ENCODE data around the gene EMILIN2. TPM values are rescaled to one million over a fixed set of nuclear protein-coding genes. Genes with fewer than 3 reads are reported as not detected.
"Not testable (repeated sequence)": the region's sequence is repeated elsewhere in the genome, so short reads cannot be mapped to it uniquely, and the experiment has no call there.

Gene EMILIN2
- total RNA-seq (2014; rRNA removed; shearing (Covaris generic)): 2.5 and 4.4 TPM in 2 replicates
- 7.2 and 8.1 TPM in 2 replicates for polyA plus RNA-seq (2015; cell fraction: cytosol; rRNA removed)
- 11.8 and 12.9 TPM in 2 replicates for polyA plus RNA-seq (2015; cell fraction: nucleus; rRNA removed)

DNA sequence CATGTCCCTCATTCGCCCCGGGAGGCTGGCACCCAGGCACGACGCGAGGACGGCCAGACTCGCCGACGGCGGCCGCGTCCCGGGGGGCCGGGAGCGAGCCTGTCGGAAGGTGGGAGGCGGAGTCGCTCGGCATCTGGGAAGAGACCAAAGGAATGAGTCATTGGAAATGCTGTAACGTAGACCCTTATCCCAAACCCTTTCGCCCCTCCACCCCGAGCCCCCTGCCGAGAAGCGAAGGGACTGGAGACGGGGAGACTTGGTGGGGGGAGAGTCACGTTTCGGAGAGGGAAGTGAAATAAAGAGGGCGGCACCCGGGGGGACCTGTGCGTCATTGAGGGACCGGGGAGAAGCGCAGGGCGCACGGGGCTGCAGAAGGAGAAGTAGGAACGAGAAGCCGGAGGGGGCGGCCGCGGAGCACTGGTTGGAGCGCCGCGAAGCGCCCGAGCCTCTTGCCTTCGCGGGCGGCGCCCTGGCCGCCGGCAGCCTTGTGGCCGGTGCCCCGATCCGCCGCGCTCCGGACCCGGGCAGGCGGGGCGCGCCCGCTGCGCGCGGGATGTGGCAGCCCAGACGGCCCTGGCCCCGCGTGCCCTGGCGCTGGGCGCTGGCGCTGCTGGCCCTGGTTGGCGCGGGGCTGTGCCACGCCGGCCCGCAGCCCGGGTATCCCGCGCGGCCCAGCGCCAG lies at the start of gene EMILIN2:
Gene EMILIN2 (plus strand): TSS at position 371 of the 681 bp plus-strand sequence. CDS start 183 bp downstream, at position 554.
- DNase-seq (ENCODE audit: low read depth): peak; percentile 13

DNA sequence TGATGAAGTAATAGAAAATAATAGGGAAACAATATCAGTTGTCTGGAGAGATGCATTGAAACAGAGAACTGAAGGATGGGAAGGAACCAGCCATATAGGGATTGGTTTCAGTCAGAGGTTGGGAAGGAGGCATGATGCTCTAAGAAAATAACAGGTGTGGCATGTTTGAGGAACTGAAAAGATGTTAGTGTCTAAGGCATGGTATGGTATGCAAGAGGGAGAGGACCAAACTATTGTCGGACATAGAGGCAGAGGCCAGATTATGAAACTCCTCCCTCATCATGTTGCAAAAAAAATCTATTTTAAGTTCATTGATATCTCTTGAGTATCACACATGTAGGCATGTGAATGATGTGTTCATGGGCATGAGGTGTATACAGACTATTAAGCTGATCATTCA lies 48.9 kb upstream of the EMILIN2 start:
- no peak for DNase-seq (ENCODE audit: low read depth)

DNA sequence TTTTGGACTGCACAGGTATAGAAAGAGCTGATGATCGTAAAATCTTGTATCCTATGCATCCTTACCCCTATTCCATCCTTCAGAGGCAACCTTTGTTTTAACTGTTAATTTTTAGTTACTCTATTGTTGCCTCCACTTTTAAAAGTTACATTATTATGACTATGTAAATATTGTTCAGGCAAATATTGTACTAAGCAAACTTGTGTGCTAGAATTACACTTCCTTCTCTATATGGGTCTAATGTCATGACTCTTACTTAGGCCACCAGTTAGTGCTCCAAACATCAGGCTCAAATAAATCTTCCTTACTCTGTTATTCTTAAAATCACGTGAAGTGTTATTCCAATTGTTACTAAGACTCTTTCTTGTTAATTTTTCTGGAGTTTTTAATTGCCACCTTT lies 47.4 kb upstream of the EMILIN2 start:
- DNase-seq (ENCODE audit: low read depth): no peak

DNA sequence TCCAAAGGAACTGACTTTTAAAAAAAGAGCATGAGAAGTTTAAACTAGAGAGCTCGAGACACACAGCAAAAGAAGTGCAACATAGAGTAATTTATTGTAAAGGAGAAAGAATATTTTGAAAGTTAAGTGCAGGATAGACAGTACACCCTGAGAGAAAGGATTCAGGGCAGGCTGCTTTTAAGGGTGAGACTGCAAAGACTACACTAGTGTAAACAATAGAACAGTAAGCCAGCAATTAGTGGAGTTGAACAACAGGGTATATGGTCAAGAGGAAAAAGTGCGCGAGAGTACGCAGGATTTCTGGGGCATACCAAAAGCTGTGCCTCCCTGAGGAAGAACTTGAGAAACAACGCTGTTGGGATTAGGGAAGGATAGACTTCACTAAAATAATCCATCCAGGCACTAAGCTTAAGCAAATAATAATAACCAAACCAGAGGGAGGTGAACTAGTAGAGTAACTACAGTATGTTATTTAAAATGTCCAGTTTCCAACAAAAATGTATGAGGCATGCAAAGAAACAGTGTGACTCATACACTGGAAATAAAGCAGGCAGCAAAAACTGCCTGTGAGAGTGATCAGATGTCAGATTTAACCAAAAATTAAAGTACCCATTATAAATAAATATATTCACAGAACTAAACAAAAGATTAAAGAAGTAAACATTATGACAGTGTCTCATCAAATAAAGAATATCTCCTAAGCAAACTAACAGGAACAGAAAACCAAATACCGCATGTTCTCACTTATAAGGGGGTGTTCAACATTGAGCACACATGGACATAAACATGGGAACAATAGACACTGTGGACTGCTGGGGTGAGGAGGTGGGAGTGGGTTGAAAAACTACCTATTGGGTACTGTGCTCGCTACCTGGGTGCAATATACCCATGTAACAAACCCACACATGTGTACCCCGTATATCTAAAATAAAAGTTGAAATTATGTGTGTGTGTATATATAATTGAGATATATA lies 40.5 kb upstream of the EMILIN2 start:
- DNase-seq (ENCODE audit: low read depth): peak; percentile 3

DNA sequence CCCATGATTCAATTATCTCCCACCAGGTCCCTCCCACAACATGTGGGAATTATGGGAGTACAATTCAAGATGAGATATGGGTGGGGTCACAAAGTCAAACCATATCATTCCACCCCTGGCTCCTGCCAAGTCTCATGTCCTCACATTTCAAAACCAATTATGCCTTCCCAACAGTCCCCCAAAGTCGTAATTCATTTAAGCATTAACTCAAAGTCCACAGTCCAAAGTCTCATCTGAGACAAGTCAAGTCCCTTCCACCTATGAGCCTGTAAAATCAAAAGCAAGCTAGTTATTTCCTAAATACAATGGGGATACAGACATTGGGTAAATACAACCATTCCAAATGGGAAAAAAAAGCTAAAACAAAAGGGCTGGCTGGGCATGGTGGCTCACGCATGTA lies 38.2 kb upstream of the EMILIN2 start:
- not testable (repeated sequence) for DNase-seq (ENCODE audit: low read depth)

DNA sequence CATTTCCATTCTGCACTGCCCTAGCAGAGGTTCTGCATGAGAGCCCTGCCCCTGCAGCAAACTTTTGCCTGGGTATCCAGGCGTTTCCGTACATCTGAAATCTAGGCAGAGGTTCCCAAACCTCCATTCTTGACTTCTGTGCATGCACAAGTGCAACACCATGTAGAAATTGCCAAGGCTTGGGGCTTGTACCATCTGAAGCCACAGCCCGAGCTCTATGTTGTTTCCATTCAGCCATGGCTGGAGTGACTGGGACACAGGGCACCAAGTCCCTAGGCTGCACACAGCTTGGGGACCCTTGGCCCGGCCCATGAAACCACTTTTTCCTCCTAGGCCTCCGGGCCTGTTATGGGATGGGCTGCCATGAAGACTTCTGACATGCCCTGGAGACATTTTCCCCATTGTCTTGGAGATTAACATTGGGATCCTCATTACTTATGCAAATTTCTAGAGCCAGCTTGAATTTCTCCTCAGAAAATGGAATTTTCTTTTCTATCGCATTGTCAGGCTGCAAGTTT lies 37.1 kb upstream of the EMILIN2 start:
- DNase-seq (ENCODE audit: low read depth): not testable (repeated sequence)

DNA sequence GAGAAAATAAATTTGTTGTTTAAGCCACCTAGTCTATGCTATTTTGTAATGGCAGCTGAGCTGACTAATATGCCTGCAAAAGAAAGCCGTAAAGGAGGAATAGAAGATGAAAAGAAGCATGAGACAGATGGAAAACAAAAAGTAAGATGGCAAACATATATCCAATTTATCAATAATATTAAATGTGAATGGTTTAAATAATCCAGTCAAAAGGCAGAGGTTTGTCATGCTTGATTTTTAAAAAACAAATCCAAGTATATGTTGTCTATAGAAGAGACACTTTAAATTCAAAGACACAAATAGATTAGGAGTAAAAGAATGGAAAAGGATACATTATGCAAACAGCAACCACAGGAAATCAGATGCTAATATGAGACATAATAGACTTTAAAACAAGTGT lies 35.4 kb upstream of the EMILIN2 start:
- no peak for DNase-seq (ENCODE audit: low read depth)

DNA sequence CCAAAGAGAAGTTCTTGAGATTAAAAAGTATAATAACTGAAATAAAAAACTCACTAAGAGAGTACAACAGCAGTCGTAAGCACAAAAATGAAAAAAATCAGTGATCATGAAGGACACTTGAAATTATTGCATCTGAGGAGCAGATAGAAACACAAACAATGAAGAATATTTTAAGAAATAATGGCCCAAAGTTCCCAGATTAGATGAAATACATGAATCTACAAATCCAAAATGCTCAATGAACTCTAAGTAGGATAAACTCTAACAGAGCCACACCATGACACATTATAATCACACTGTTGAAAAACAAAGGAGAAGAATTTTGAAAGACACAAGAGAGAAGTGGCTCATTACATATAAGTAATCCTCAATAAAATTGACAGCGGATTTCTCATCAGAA lies 31.9 kb upstream of the EMILIN2 start:
- no peak for DNase-seq (ENCODE audit: low read depth)

DNA sequence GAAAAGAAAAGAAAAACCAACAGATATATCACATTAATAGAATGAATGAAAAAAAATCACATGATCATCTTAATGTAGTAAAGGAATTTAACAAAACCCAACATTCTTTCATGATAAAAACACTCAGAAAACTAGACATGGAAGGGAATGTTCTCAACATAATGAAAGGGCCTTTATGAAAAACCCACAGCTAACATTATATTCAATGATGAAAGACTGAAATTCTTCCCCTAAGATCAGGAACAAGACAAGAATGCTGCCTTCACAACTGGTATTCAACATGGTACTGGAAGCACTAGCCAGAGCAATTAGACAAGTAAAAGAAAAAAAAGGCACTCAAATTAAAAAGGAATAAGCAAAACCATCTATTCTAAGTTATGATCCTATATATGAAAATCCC lies 28.5 kb upstream of the EMILIN2 start:
- no peak for DNase-seq (ENCODE audit: low read depth)

DNA sequence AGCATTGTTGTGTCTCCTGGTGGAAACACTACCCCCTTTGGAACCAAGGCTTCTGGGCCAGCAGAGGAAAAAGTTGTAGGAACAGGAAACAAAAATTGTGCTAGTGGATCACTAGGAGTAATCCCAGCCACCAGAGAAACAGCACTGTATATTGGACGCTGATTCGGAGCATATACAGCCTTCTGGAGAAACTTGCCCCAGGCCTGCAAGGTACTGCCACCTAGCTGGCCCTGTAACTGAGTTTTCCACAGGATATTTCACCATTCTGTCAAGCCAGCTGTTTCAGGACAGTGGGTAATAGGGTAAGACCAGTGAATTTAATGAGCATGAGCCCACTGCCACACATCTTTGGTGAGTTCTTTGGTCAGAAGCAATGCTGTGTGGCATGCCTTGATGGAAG lies 25.1 kb upstream of the EMILIN2 start:
- DNase-seq (ENCODE audit: low read depth): no peak

DNA sequence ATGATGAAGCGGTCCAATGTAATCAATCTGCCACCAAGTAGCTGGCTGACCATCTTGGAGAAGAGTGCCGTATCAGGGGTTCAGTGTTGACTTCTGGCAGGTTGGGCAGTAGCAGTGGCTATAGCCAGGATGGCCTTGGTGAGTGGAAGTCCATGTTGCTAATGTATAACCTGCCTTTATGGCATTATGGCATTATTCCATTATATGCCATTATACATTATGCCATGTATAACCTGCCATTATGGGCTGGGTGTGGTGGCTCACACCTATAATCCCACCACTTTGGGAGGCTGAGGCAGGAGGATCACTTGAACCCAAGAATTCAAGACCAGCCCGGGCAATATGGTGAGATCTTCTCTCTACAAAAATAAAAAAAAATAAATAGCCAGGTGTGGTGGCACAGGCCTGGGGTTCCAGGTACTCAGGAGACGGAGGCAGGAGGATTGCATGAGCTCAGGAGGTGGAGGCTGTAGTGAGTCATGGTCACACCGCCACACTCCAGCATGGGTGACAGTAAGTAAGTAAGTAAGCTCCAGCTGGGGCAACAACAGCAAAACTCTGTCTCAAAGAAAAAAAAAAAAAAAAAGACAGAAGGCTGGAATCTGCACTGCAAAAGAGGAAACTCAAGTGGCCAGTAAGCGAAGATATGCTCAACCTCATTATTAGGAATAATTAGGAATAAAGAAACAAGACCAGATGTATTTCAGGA lies 24.4 kb upstream of the EMILIN2 start:
- no peak for DNase-seq (ENCODE audit: low read depth)

DNA sequence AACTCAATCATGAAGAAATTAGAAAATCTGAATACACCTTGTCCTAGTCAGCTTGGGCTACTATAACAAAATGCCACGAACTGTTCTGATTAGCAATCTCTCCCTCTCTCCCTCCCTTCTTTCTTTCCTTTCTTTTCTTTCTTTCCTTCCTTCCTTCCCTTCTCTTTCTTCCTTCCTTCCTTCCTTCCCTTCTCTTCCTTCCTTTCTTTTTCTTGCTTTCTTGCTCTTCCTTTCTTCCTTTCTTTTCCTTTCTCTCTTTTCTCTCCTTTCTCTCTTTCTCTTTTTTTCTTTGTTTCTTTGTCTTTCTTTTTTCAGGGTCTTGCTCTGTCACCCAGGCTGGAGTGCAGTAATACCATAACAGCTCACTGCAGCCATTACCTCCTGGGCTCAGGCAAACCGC lies 23.6 kb upstream of the EMILIN2 start:
- no peak for DNase-seq (ENCODE audit: low read depth)

DNA sequence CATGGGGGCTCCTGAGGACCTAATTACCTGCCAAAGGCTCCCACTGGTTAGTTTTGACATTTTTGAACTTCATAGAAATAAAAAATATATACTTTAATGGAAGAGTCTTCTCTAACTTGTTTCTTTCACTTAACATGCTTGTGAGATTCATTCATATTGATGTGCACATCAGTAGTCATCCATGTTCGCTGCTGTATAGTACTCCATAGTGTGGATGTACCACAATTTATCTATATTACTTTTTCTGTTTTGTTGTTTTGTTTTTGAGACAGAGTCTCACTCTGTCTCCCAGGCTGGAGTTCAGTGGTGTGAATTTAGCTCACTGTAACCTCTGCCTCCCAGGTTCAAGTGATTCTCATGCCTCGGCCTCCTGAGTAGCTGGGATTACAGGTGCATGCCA lies 22.8 kb upstream of the EMILIN2 start:
- no peak for DNase-seq (ENCODE audit: low read depth)

DNA sequence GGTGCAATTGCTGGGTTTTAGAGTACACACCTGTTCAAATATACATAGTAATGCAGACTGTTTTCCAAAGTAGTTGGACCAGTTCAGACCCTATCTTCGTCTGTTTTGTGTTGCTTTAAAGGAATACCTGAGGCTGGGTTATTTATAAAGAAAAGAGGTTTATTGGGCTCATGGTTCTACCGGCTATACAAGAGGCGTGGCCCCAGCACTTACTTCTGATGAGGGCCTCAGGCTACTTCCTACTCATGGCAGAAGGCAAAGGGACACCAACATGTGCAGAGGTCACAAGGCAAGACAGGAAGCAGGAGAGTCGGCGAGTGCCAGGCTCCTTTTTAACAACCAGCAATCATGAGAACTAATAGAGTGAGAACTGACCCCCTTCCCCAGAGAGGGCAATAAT lies 21.9 kb upstream of the EMILIN2 start:
- DNase-seq (ENCODE audit: low read depth): no peak

DNA sequence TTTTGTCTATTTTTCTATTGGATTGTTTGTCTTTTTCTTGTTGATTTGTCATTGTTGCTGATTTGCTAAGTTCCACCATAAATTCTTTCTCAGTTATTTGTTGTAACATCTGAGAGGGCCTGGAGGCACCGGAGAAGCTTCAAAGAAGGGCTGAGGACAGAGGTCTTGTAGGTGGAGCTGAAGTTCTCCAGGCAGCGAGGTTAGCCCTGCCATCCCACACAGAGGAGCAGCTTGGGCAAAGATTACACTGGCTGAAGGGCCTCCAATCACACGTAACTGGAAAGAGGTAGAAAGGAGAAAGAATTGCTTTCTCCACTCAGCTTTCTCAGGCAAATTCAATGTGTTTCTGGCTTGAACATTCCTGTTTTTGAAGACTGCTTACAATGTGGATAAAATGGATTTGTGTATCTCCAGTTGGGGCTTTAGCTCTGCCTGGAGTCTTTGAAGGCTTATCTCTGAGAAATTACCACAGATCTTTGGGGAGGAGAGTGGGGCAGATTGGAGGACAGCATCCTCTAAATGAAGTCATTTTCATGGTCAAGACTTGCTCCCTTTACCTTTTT lies 21.1 kb upstream of the EMILIN2 start:
- no peak for DNase-seq (ENCODE audit: low read depth)

DNA sequence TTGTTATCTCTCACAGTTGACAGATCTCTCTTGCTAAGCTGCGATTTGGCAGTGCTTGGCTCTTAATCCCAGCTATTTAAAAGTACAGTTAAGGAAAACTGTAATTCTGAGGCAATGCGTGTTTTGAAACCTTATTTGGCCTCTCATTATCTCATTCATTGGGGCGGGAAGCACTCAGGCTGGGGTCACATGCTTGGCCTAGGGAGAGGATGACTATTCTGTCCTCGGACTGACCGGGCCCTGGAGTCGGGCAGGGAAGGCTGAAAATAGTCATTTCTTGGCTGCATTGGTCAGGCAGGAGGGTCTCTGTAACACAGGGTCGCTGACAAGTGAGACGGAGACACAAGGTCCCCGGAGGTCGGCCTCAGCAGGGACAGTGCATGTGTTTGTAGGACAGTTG lies 20.2 kb upstream of the EMILIN2 start:
- DNase-seq (ENCODE audit: low read depth): no peak

DNA sequence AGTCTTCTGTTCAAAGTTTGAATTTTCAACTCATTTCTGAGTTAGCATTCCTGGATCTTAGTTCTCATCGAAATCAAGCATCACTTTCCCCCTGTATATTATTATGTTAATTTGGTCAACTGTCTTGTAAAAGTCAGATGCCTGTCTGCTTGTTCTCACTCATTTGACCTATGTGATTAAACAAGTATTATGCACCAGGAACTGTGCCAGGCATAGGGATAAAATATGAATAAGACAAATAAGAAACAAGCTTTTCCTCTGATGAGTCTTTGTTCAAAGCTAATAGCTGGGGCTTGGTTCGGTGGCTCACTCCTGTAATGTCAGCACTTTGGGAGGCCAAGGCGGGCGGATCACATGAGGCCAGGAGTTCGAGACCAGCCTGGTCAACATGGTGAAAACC lies 19.7 kb upstream of the EMILIN2 start:
- no peak for DNase-seq (ENCODE audit: low read depth)

DNA sequence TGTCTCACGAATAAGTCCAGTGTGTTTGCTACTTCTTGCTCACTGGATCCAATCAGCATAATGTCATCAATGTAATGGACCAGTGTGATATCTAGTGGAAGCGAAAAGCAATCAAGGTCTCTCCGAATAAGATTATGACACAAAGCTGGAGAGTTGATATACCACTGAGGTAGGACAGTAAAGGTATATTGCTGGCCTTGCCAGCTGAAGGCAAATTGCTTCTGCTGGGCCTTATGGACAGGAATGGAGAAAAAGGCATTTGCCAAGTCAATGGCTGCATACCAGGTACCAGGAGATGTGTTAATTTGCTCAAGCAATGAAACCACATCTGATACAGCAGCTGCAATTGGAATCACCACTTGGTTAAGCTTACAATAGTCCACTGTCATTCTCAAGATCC lies 10.7 kb upstream of the EMILIN2 start:
- not testable (repeated sequence) for DNase-seq (ENCODE audit: low read depth)

DNA sequence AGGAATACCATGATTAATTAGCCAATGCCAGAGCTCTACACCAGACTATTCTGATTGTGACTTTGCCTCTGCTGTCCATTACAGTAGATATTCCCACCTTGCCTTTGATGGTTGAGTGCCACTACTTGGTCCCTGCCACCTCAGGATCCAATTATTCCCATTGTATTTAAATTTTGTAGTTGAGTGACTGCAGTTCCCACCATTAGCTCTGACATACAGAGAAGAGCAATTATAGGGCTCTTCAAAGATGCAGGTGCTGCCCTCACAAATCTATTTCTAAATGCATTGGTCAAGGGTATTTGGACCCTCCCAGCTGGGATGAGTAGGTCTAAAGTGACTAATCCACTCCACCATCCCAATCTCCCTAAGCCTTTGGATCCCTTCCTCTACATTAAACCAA lies 9.5 kb upstream of the EMILIN2 start:
- DNase-seq (ENCODE audit: low read depth): not testable (repeated sequence)

DNA sequence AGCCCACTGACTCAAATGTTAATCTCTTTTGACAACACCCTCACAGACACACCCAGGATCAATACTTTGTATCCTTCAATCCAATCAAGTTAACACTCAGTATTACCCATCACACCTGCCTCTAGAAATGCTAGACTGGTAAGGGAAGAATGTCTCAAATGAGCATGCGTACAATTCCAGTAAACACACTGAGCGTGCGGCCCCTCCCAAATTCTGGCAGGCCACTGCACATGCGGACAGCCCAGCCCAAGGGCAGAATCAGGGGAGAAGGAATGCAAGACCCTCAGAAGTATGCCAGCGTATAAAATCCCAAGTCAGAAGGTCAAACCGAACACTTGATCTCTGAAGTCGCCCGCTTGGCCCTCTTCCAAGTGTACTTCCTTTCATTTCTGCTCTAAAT lies 7.6 kb upstream of the EMILIN2 start:
- no peak for DNase-seq (ENCODE audit: low read depth)

DNA sequence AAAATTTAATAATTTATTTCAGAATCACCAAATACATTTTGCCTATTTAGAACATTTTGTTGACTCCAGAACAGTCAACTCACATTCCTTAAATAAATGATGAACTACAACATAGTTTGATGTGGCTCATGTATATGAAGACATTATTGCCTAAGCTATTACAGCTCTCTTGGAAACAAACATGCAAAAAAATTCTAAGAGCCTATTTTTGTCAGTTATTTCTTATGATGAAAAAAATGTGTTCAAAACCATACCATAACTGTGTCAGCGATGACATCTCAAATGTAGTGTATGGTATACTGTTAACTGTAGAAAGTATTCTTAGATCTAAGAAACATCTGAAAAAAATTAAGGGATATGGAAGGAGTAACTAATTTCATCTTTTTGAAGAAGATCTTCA lies 6.3 kb upstream of the EMILIN2 start:
- no peak for DNase-seq (ENCODE audit: low read depth)
